OCI-LY7 (cell line): ENCODE results near the gene PPAN.

Experiments used
- CTCF ChIP-seq: fragments of 200-600 bp; sonication (generic); conservative IDR thresholded peaks from 2 replicates; pipeline ENCODE4 v1.5.1; 2014; ENCODE audit warnings: mild to moderate bottlenecking, antibody characterized with exemption, low read length, moderate library complexity, mixed read lengths
- EZH2phosphoT487 ChIP-seq: fragments of 200-600 bp; sonication (generic); IDR thresholded peaks from 2 replicates; pipeline ENCODE4 v1.6.1; 2018; ENCODE audit warnings: low read depth, borderline replicate concordance, mild to moderate bottlenecking, mixed run types, antibody characterized with exemption, low read length, moderate library complexity, mixed read lengths

DNA sequence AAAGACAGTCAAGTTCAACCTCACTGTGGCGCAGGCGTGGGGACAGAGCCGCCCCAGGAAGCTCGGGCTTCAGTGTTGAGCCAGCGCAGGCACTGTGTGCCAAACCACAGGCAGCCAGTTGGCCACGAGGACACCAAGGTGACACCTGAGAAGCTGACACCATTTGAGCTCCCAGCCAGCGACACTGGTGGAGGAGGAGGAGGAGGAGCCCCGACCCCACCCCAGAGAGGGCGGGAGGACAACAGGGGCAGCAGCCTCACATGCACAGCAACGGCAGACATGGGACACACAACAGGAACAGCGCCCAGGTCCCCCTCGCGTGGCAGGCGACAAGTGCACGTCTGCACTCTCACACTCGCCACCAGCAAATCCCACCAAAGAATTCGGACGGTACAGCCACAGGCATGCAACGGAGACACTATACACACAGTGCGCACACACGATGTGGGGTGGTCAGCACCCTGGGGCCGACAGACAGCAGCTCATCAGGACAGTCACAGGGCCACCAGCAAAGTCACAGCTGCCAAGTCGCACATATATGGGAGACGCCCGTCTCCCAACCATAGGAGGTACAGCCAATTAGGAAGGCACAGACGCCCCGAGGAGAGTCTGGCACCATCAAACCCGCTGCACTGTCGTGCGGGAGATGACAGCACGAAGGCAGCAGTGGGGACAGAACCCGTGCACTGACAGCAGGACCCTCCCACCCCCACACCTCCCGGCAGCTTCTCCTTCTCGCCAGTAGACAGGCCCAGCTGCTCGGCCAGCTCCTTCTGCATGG is 10.1 kb downstream of the PPAN start:
- TF ChIP-seq CTCF (no peak), EZH2phosphoT487 (no peak)
